WTC11 (cell line): Measurements from ENCODE around the gene DNALI1.

Experiments
- ATF1 ChIP-seq: sonication (generic); formaldehyde crosslinking; IDR thresholded peaks from 2 replicates; pipeline ENCODE4 v1.8.1; 2023; ENCODE audit warnings: mild to moderate bottlenecking, moderate library complexity, missing genetic modification reagents
- GABPB1 ChIP-seq: sonication (generic); formaldehyde crosslinking; IDR thresholded peaks from 2 replicates; pipeline ENCODE4 v1.8.1; 2023; ENCODE audit warnings: mild to moderate bottlenecking, missing genetic modification reagents
- IRF2 ChIP-seq: sonication (generic); formaldehyde crosslinking; IDR thresholded peaks from 2 replicates; pipeline ENCODE4 v1.8.0; 2022; ENCODE audit warnings: low read depth, missing genetic modification reagents, borderline replicate concordance
- JAZF1 ChIP-seq: fragments of 250-450 bp; sonication (Bioruptor Pico); IDR thresholded peaks from 2 replicates; pipeline ENCODE4 v1.9.0; 2021; ENCODE audit warnings: moderate library complexity, mild to moderate bottlenecking, inconsistent platforms
- KAT7 ChIP-seq: sonication (generic); formaldehyde crosslinking; IDR thresholded peaks from 2 replicates; pipeline ENCODE4 v1.8.1; 2023; ENCODE audit warnings: missing genetic modification reagents, mild to moderate bottlenecking, borderline replicate concordance
- SP1 ChIP-seq: sonication (generic); formaldehyde crosslinking; conservative IDR thresholded peaks from 2 replicates; pipeline ENCODE4 v1.8.1; 2022; ENCODE audit warnings: missing genetic modification reagents
- ZBTB21 ChIP-seq: sonication (generic); formaldehyde crosslinking; IDR thresholded peaks from 2 replicates; pipeline ENCODE4 v1.8.1; 2023; ENCODE audit warnings: mild to moderate bottlenecking, missing genetic modification reagents, borderline replicate concordance
- TF ChIP-seq, protein P1 (sequence below): fragments of 200-600 bp; IDR thresholded peaks from 2 replicates; pipeline ENCODE4 v1.8.0; 2022; ENCODE audit warnings: antibody characterized with exemption
- TF ChIP-seq, protein P2 (sequence below): sonication (generic); formaldehyde crosslinking; IDR thresholded peaks from 2 replicates; pipeline ENCODE4 v1.8.0; 2022; ENCODE audit warnings: mild to moderate bottlenecking, missing genetic modification reagents
- TF ChIP-seq, protein P3 (sequence below): fragments of 250-450 bp; sonication (Bioruptor Pico); conservative IDR thresholded peaks from 2 replicates; pipeline ENCODE4 v1.9.0; 2021; ENCODE audit warnings: mild to moderate bottlenecking
- TF ChIP-seq, protein P4 (sequence below): sonication (generic); formaldehyde crosslinking; IDR thresholded peaks from 2 replicates; pipeline ENCODE4 v1.8.0; 2022; ENCODE audit warnings: mild to moderate bottlenecking, missing genetic modification reagents
- TF ChIP-seq, protein P5 (sequence below): sonication (generic); formaldehyde crosslinking; IDR thresholded peaks from 2 replicates; pipeline ENCODE4 v1.8.1; 2022; ENCODE audit warnings: low read depth, mild to moderate bottlenecking, moderate library complexity, missing genetic modification reagents, borderline replicate concordance
- TF ChIP-seq, protein P6 (sequence below): sonication (generic); formaldehyde crosslinking; IDR thresholded peaks from 2 replicates; pipeline ENCODE4 v1.8.0; 2023; ENCODE audit warnings: mild to moderate bottlenecking, missing genetic modification reagents

DNA sequence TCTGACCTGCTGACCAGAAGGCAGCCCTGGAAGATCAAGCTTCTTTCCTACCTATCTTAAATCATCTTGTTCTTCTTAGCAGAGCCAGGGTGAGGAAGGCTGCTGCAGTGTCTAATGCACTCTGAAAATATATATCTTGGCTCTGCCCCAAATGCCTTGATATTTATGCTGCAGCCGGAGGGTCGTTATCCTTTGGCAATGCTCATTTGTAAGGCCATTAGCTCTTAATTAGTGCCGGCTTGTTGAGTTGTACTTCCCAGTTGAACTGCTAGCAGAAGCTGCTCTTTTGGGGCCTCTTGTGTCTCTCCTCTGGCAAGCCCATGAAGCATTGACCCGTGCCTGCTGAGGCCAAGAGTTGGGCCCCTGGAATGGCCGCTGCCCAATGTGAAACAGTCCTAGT lies 43.2 kb downstream of the DNALI1 start:
- TF ChIP-seq, protein P1, sequence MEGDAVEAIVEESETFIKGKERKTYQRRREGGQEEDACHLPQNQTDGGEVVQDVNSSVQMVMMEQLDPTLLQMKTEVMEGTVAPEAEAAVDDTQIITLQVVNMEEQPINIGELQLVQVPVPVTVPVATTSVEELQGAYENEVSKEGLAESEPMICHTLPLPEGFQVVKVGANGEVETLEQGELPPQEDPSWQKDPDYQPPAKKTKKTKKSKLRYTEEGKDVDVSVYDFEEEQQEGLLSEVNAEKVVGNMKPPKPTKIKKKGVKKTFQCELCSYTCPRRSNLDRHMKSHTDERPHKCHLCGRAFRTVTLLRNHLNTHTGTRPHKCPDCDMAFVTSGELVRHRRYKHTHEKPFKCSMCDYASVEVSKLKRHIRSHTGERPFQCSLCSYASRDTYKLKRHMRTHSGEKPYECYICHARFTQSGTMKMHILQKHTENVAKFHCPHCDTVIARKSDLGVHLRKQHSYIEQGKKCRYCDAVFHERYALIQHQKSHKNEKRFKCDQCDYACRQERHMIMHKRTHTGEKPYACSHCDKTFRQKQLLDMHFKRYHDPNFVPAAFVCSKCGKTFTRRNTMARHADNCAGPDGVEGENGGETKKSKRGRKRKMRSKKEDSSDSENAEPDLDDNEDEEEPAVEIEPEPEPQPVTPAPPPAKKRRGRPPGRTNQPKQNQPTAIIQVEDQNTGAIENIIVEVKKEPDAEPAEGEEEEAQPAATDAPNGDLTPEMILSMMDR: no peak
- TF ChIP-seq, protein P2, sequence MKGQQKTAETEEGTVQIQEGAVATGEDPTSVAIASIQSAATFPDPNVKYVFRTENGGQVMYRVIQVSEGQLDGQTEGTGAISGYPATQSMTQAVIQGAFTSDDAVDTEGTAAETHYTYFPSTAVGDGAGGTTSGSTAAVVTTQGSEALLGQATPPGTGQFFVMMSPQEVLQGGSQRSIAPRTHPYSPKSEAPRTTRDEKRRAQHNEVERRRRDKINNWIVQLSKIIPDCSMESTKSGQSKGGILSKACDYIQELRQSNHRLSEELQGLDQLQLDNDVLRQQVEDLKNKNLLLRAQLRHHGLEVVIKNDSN: no peak
- TF ChIP-seq ATF1 (no peak), ZBTB21 (CRISPR knock-in tag) (no peak), GABPB1 (CRISPR knock-in tag) (no peak), SP1 (CRISPR knock-in tag) (no peak), KAT7 (no peak), JAZF1 (CRISPR knock-in tag) (no peak), IRF2 (CRISPR knock-in tag) (no peak)
- TF ChIP-seq, protein P3, sequence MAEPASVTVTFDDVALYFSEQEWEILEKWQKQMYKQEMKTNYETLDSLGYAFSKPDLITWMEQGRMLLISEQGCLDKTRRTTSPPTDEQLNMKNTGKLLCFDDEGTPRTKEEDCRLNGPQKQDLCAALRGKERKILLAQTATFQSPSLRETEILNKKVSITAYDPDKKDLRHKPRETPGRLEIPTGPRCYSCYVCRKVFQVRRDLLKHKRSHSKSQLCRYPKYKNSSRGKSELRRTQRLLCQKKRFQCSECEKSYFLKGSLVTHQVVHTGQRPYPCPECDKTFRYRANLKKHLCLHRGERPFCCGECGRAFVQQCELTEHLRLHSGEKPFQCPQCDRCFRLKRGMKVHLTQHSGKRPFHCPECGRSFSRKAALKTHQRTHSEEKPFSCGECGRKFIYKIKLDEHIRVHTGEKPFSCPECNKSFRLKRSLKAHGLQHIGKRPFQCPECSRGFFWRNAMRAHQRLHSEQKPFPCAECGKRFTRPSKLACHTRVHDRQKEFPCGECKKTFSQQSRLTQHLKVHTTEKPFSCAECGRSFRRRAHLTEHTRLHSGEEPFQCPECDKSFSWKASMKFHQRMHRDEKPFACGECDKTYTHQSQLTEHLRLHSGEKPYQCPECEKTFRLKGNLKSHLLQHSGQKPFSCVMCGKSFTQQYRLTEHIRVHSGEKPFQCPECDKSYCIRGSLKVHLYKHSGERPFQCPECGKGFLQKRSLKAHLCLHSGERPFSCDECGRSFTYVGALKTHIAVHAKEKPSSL (CRISPR knock-in tag): no peak
- TF ChIP-seq, protein P4, sequence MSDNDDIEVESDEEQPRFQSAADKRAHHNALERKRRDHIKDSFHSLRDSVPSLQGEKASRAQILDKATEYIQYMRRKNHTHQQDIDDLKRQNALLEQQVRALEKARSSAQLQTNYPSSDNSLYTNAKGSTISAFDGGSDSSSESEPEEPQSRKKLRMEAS (CRISPR knock-in tag): no peak
- TF ChIP-seq, protein P5, sequence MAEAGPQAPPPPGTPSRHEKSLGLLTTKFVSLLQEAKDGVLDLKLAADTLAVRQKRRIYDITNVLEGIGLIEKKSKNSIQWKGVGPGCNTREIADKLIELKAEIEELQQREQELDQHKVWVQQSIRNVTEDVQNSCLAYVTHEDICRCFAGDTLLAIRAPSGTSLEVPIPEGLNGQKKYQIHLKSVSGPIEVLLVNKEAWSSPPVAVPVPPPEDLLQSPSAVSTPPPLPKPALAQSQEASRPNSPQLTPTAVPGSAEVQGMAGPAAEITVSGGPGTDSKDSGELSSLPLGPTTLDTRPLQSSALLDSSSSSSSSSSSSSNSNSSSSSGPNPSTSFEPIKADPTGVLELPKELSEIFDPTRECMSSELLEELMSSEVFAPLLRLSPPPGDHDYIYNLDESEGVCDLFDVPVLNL (CRISPR knock-in tag): no peak
- TF ChIP-seq, protein P6, sequence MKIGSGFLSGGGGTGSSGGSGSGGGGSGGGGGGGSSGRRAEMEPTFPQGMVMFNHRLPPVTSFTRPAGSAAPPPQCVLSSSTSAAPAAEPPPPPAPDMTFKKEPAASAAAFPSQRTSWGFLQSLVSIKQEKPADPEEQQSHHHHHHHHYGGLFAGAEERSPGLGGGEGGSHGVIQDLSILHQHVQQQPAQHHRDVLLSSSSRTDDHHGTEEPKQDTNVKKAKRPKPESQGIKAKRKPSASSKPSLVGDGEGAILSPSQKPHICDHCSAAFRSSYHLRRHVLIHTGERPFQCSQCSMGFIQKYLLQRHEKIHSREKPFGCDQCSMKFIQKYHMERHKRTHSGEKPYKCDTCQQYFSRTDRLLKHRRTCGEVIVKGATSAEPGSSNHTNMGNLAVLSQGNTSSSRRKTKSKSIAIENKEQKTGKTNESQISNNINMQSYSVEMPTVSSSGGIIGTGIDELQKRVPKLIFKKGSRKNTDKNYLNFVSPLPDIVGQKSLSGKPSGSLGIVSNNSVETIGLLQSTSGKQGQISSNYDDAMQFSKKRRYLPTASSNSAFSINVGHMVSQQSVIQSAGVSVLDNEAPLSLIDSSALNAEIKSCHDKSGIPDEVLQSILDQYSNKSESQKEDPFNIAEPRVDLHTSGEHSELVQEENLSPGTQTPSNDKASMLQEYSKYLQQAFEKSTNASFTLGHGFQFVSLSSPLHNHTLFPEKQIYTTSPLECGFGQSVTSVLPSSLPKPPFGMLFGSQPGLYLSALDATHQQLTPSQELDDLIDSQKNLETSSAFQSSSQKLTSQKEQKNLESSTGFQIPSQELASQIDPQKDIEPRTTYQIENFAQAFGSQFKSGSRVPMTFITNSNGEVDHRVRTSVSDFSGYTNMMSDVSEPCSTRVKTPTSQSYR (CRISPR knock-in tag): no peak
